NCI-H1930 (cell line): Measurements from ENCODE around the gene ADK.

Source experiments
- DNase-seq, 2 experiments: peaks; one replicate each; lab custom pipeline; 2025; lab: John Stamatoyannopoulos, UW

Gene ADK

DNA sequence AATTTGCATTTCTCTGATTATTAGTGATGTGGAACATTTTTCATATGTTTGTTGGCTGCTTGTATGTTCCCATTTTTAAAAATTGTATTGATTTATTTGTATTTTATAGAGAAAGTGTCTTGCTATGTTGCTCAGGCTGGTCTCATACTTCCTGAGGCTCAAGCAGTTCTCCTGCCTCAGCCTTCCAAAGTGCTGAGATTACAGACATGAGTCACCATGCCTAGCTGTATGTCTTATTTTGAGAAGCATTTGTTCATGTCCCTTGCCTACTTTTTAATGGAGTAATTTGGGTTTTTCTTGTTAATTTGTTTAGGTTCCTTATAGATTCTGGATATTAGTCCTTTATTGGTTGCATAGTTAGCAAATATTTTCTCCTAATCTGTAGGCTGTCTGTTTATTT, 461.2 kb downstream of the ADK start:
- DNase-seq = no peak

DNA sequence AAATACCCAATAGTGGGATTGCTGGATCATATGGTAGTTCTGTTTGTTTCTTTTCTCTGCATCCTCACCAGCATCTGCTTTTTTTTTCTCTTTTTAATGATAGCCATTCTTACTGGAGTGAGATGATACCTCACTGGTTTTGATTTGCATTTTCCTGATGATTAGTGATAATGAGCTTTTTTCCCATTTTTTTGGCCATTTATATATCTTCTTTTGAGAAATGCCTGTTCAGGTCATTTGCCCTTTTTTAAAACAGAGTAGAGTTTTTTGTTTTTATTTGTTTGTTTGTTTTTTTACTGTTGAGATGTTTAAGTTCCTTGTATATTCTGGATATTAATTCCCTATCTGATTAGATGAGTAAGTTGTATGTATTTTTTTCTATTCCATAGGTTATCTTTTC, 469.6 kb downstream of the ADK start:
- no peak for DNase-seq

DNA sequence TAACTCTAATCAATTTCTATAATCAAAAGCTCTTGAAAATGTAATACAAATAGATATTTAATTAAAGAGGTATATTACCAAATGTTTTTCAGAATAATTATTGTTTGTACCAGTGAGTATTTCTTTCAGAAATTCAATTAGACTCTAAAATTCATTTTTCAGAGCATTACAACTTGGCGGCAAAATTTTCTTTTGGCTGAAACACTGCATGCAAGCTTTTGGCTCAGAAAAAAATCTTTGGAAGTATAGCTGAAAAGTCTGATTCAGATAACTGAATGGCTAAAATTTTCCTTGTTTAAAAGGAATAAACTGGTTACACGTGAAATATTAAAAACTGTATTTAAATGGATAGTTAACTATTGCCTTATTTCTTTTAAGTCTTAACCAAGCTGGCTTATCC, 472.8 kb downstream of the ADK start:
- DNase-seq = no peak

DNA sequence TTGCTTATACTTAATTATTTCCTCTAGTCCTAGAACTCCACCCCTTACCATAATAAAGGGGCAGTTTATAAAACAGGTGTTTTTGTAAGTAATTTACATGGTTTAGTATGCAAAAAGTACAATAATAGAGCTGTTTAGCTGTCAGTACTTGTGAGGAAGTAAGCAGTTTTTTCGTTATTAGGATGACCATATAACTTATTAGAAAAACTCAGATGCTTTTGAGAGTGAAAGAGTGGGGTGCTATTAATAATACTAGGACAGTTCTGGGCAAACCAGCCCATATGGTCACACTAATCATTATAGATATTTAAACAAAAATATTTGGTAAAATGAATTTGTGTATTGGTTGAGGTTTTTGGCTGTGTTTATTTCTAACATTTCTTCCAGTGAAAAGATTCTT, 473.5 kb downstream of the ADK start:
- no peak for DNase-seq

DNA sequence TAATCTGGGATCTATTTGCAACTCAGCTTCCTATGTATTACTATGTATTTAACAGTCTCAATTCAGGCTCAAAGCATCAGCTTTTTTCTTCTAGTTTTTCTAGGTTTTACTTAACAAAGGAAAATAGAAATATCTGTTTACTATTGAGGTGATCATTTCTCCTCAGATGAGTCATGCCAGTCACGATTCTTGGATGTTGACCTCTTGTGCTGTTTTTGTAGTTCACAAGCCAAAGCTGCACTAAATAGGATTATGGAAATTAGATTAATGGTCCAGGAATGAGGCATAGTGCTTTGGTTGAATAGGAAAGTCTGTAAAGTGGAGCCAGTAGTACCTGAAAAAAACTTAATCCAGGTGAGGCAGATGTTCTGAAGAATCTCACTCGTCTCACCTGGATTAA, 477.1 kb downstream of the ADK start:
- no peak for DNase-seq

DNA sequence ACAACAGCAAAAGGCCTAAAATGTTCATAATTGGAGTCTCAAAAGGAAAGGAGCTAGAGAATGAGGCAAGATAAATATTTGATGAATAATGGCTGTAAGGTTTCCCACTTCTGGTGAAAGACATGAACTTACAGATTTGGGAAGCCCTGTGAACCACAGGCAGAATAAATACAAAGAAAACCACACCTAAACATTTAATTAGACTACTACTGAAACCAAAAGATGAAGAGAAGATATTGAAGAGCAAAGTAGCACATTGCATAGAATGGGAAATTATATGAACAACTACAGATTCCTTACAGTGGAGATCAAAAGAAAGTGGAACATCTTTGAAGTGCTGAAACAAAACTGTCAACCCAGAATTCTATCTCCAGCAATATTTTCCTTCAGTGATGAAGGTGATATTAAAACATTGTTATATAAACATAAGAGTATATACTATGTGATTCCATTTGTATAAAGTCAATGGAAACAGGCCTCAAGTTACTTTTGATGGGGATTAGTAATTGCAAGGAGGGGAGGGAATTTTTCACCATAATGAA, 484.0 kb downstream of the ADK start:
- no peak for DNase-seq

DNA sequence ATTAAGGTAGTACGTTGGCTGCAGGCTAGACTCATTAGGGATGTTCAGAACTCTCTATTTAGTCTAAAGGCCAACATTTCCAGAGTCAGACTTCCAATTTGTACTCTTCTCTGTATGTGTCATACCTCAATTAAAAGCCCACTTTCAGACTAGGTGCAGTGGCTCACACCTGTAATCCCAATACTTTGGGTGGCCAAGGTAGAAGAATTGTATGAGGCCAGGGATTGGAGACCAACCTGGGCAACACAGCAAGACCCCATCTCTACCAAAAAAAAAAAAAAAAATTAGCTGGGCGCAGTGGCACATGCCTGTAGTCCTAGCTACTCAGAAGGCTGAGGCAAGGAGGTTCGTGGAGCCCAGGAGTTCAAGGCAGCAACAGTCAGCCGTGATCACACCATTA, 484.6 kb downstream of the ADK start:
- DNase-seq = no peak

DNA sequence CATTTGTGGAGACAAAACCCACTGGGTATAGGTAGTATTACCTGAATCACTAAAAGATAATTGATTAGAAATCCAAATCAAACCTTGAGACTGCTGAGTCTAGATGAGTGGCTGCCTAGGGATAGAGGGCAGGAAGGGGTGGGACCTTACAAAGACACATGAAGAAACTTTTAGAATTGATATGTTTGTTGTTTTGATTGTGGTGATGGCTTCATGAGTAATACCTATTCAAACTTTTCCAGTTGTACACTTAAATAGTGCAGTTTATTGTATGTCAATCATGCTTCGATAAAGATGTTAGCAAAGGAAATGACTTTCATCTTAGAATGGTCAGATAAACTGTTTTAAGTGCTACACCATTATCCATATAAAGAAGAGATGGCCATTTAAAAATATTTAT, 486.7 kb downstream of the ADK start:
- no peak for DNase-seq

DNA sequence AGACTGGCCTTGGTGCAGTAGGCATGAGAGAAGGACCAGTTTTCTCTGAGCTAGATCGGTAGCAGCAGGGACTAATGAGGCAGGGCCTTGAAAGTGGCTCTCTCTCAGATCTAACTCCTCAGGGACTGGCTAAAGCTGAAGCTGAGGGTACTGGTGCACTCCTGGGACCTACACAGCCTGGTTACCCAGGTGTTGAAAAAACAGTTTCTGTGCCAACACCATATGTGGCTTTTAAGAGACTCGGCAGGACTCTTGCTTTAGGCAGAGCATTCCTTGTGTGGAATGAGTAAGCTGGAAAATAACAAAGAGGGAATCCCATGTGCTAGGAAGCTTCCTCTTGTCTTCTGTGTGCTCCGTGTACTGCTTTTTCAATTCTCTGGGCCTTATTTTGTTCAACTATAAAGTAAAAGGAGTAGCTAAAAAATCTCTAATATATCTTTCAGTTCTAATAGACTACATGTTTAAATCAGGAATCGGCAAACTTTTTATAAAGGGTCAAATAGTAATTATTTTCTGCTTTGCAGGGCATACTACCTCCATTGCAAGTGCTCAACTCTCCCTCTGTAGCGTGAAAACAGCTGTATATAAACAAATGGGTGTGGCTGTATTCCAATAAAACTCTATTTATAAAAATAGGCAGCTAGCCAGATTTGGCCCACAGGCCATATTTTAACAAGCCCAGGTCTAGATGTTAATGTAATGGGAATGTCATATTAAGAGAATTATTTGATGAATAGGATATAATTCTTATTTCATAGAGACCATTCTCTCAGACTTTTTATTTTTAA, 489.3 kb downstream of the ADK start:
- DNase-seq = no peak

DNA sequence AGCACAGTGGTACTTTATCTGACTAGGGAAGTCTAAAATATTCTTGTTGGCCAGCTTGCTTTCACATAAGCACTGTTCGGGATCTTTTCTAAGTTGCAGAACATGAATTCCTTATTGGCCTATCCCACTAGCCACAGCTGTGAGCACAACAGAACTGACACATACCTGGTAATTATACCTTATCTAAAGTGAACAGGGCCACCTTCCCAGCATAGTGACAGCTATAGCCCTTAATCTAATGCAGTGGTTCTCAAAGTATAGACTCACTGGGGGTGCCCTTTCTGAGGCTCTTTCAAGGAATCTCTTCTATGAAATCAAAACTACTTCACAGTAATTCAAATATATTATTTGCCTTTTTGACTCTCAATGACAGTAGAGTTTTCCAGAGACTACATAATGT, 490.6 kb downstream of the ADK start:
- no peak for DNase-seq

DNA sequence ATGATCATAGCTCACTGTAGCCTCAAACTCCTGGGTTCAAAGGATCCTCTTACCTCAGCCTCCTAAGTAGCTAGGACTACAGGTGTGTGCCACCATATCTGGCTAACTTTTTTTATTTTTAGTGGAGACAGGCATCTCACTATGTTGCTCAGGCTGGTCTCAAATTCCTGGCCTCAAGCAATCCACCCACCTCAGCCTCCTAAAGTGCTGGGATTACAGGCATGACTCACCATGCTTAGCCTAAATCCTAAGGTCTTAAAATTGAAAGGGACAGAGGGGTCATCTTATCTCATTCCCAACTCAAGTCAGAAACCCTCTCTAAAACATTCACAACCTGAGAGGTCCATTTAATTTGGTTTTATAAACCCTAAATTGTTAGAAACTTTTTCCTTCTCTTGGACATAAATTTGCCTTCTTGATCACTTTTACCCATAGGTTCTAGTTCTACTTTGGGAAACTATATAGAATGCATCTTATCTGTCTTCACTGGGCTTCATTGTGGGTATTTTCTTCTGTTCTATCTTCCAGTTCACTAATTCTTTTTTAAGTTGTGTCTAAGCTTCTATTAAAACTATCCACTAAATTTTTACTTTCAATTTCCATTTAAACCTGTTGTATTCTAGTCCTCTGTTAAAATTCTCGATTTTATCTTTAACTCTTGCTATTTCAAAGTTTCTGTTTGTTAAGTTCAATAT, 492.0 kb downstream of the ADK start:
- no peak for DNase-seq

DNA sequence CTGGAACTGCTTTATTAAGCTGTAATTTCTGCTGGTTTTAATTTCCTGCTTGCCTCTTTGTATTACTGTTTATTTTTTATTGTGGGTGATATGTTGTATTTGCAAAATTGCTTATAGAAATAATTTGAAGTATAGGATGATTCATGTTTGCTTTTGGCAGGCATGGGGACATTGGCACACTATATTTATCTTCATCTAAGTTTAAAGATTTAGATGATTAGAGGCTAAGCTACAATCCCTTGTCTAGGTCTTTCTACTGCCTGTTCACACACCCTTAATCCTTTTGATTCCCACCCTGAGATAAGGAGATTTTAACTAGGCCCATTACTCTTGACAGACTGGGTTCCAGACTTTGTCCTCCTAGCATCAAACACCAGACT, 492.6 kb downstream of the ADK start:
- DNase-seq = no peak

DNA sequence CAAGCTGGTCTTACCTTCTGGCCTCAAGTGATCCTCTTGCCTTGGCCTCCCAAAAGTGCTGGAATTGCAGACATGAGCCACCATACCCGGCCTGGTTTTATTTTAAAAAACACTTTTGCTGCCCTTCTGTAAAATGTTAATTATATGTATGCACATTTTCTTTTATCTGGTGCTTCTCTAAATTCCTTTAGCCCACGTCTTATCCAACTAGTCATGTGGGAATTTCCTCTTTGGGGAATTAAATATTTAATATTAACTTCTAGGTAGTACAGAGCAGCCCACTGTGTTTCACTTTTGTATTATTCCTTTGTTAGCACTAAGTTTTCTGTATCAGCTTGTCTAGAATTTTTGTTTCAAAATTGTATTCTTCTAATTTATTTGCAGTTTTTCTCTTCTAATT, 493.7 kb downstream of the ADK start:
- DNase-seq = no peak

DNA sequence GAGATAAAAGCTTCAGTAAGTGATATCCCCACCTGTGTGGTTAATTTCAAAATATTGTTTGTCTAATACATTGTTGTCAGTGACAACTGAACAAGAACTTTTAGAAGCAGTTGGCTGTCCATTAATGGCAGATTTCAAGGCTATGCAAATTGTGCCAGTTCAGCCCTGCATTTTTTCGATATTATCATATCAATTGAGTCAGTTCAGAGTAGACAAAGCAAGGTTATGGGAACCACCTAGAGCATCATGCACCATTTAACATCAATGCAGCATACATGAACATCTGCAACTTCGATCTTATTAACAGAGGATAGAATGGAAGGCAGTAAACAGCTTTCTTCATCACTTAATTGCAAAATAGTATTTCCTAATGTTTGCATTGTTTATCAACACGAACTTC, 494.7 kb downstream of the ADK start:
- DNase-seq = no peak

DNA sequence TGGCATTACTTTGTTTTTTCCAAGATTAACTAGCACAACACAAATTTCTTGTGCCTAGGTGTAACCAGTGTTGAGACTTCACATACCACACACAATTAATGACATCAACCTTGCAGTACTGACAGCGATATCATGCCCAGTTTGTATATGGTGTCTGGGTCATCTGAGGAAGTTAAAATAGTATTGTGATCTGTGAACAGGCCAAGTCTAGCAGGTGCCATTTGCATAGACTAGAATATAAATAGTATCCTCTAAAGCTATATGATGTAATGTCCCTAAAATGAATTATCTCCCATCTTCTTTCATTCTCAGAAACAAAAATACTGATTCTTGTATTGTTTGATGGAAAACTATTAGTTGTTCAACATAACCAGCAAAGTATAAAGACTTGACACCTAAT, 499.6 kb downstream of the ADK start:
- no peak for DNase-seq

DNA sequence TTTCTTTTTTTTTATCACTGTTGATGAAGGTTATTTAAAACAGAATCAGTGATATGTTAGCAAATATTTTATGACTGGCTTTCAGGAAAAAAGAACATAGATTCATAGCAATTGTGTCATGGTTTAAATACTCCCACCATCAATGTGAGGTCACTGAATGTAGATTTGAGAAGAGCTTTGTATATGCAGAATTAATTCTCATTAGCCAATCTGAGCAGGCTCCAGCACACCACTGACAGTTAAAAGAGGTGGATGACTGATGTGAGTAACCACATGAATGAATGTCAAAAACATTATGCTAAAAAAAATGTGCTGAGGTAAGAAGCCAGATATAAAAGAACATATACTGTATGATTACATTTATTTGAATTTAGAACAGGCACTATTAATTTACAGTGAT, 500.5 kb downstream of the ADK start:
- DNase-seq = no peak

DNA sequence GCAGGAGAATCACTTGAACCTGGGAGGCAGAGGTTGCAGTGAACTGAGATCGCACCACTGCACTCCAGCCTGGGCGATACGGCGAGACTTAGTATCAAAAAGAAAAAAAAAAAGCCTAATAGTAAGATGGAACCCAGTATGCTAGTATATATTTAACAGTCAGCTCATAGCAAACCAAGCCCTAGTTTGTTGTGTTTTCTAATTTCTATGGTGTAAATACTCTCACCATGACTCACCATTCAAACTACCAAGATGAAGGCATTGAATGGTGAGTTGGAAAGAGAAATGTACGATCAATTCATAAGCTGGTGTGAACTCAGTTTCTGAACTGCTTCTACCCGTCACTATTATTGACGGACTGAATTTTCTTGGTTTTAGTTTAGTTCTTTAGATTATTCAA, 501.6 kb downstream of the ADK start:
- DNase-seq = no peak

DNA sequence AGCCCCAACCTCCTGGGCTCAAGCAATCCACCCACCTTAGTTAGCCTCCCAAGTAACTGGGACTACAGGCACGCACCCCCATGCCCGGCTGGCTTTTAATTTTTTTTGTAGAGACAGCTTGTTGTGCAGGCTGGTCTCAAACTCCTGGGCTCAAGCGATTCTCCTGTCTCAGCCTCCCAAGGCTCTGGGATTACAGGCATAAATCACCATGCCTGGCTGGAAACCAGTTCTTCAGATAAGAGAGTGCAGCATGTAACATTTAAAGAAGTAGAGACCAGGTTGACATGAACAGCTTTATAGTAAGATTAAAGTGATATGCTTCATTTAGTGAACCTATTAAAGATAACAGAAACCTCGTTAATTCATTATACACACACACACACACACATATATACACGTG, 507.5 kb downstream of the ADK start:
- no peak for DNase-seq

DNA sequence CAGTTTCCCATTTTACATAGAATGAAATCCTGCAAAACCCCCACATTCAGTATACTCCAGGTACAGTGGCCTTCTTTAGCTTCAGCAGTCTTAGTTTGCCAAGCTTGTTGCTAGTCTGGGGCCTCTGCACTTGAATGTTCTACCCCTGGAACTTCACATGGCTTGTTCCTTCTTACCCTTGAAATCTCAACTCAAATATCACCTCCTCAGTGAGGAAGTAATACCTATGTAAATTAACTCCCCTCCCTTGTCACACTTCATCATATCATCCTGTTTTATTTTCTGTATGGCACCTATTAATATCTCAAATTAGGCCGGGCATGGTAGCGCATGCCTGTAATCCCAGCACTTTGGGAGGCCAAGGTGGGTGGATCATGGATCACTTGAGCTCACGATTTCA, 511.6 kb downstream of the ADK start:
- DNase-seq = no peak

DNA sequence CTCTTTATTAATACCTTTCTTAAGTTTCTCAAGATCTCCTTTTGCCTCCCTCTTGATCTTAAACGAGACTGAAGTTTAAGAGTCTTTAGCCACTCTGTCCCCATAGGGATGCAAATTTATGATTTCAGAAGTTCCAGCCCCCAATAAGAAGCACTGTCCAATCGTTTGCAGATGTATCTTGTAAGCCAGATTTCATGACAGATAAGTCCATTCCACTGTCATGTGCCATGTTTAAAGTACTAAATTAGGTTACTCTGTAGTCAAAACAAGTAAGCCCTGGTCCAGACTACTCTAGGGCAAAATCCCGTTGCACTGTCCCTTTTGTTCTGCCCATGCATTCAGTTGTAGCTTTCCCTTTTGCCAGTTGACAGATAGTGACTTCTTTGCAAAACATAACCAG, 518.2 kb downstream of the ADK start:
- no peak for DNase-seq

DNA sequence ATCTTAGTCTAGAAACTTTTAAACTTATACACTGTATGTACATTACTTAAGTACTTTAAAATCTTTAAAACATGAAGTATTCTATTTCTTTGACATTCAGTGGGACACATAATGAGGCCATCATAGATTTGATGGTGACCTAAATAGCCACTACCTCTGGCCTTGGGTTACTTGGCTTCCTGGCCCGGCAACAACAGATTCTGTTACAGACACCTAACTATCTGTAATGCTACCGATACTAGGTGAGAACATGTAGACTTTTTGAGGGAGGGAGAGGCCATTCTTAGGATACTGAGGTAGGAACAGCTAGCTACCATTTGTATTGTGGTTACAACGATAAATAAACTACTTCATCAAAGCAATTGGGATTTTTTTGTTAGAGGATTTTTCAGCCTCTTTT, 520.7 kb downstream of the ADK start:
- DNase-seq = no peak

DNA sequence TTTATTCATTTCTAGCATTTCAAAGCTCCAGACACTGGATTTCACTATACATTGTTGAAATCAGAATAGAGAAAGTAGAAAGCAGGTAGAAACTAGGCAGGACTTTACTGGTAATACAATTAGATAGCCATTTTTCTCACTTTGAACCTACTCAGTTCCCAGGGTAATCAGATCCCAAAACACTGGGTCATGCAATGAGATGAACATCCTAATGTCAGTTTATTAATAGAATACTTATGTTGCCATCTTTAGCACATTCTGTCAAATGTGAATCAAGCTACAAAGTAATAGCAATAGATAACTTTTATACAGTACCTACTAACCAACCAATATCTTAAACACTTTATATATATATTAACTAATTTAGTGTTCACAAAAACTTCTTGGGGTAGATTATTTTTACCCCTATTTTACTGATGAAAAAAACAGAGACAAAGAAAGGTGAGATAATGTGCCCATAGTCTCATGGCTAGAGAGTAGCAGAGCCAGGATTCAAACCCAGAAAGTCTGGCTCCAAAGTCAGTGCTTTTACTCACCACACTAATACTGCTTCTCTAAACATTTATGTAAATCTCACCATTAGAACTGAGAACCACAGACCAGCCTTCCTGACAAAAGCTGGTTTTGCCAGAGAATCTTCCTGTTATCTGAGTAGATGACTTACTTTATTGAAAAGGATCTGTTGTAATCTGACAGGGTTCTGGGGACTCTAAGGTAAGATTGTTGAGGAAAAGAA, 521.6 kb downstream of the ADK start:
- DNase-seq = no peak

DNA sequence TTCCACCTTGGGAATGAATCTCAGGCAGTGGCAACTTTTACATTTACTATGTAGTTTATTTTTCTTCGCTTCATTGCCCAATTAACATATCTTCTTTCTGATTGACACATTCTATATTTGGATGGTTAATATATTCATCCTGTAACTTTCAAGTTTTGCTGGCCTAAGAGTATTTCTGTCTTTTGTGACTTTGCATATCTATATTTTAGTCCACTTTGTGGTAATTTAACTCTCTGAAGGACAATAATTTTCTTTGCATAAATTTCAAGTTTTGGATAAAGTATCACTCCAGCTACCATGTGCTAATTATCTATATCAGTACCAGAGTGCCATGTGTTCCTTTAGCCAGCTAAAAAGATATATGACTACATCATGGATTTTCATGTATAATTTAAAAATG, 523.9 kb downstream of the ADK start:
- no peak for DNase-seq
